Coronary artery (tissue), 2 donors: Measurements from ENCODE around the gene FSTL4.
A peak's percentile ranks its signal among the peaks of the same experiment; 100 is the strongest.

Experiments
- DNase-seq: peaks from one replicate; pipeline ENCODE4 v3.0.0-alpha.2; 2017; ENCODE audit warnings: low spot score
- H3K27ac ChIP-seq, 2 donors: fragments of 200-600 bp; sonication (generic); one replicate each; pipeline ENCODE4 v1.5.1; 2016 to 2019
- H3K4me3 ChIP-seq: fragments of 200-600 bp; sonication (generic); 2 replicates; pipeline ENCODE4 v1.5.1; 2016; ENCODE audit warnings: mild to moderate bottlenecking, moderate library complexity
- TF ChIP-seq, protein P1 (sequence below): fragments of 200-600 bp; sonication (generic); IDR thresholded peaks from one replicate; pipeline ENCODE4 v1.5.1; 2019; ENCODE audit warnings: antibody characterized with exemption

FSTL4 gene

GRCh38 chr5:133341915-133342710 is 270.2 kb downstream of the FSTL4 start:
- peak; percentile 67 for DNase-seq
- Histone ChIP-seq H3K4me3 (no peak overlapping the region), H3K27ac (no peak overlapping the region)
- TF ChIP-seq, protein P1, sequence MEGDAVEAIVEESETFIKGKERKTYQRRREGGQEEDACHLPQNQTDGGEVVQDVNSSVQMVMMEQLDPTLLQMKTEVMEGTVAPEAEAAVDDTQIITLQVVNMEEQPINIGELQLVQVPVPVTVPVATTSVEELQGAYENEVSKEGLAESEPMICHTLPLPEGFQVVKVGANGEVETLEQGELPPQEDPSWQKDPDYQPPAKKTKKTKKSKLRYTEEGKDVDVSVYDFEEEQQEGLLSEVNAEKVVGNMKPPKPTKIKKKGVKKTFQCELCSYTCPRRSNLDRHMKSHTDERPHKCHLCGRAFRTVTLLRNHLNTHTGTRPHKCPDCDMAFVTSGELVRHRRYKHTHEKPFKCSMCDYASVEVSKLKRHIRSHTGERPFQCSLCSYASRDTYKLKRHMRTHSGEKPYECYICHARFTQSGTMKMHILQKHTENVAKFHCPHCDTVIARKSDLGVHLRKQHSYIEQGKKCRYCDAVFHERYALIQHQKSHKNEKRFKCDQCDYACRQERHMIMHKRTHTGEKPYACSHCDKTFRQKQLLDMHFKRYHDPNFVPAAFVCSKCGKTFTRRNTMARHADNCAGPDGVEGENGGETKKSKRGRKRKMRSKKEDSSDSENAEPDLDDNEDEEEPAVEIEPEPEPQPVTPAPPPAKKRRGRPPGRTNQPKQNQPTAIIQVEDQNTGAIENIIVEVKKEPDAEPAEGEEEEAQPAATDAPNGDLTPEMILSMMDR = no peak

- DNase-seq = peak; percentile 29
- H3K4me3 ChIP-seq = no peak overlapping the region
- H3K27ac ChIP-seq = no peak overlapping the region
- TF ChIP-seq, protein P1 = no peak
These were observed 271.0 kb downstream of the FSTL4 start for GRCh38 chr5:133341296-133341695.

GRCh38 chr5:133340822-133341221 is 271.5 kb downstream of the FSTL4 start:
- TF ChIP-seq, protein P1 = no peak
- H3K27ac ChIP-seq = no peak overlapping the region
- H3K4me3 ChIP-seq = no peak overlapping the region
- DNase-seq = peak; percentile 49

- no peak overlapping the region for H3K4me3 ChIP-seq
- TF ChIP-seq, protein P1 = no peak
- H3K27ac ChIP-seq = no peak overlapping the region
- DNase-seq = peak; percentile 35
These were observed 272.2 kb downstream of the FSTL4 start for GRCh38 chr5:133340002-133340755.

- TF ChIP-seq, protein P1 = no peak
- no peak overlapping the region for H3K27ac ChIP-seq
- H3K4me3 ChIP-seq = no peak overlapping the region
- DNase-seq = peak; percentile 56
These were observed 273.6 kb downstream of the FSTL4 start for GRCh38 chr5:133338504-133339355.

DNA sequence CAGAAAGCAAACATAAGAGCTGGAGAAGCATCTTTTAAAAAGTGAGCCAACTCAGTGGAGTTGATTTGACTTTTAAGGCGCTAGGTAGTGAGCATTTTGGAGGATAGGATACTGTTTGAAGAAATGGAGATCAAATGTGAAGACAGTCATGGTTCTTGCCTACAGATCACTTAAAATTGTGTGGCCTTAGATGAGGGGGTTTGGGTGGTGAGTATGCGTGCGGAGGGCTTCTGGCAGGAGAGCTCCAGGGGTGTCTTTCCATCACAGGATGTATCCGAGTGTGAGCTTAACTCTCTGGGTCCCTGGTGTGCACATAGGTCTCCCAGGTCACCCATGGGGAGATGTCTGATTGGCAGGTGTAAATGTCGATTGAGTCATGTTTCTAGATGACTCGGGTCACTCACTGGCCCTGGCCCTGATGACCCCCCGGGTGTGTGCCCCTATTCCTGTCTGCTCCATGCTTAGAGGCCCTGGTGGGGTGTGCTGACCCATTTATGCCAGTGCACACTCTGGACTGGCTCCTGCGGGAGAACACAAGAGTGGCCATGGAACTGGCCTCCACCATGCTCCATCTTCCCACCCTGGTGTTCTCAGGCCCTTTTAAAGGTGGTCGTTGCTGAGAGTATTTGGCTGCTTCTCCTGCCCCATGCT is 274.4 kb downstream of the FSTL4 start:
- peak; percentile 58 for DNase-seq

More for the DNA sequence above, 274.4 kb downstream of the FSTL4 start:
- TF ChIP-seq, protein P1 = no peak
- Histone ChIP-seq H3K27ac (no peak overlapping the region), H3K4me3 (no peak overlapping the region)
